HG03575 (cell line): Measurements from ENCODE around the gene UPB1.
"Not testable (repeated sequence)": the region's sequence is repeated elsewhere in the genome, so short reads cannot be mapped to it uniquely, and the experiment has no call there.

Experiments used
- ATAC-seq: cut with Tn5 transposase; IDR thresholded peaks from one replicate; pipeline ENCODE4 v1.9.1; 2021; ENCODE audit not compliant: unreplicated experiment, insufficient number of reproducible peaks, low FRiP score; ENCODE audit errors: extremely low read depth

The UPB1 gene

DNA sequence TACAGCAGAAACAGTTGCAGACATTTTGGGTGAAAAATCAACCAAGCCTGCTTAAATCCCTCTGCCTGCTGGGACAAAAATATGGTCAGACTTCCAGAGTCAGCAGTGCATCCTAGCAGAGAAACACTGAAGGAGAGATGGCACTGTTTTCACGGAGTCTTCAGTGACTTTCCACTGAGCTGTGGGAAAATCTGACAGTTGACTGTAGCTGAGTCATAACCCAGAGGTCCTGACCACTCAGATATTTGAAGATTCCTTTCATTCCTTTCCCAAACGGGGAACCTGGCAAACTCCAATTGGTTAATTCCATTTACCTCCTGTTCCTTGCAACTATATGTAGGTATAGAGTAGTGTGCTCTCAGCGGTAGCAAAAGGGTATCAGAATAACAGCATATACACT lies 20.9 kb upstream of the UPB1 start:
- ATAC-seq, result no peak

DNA sequence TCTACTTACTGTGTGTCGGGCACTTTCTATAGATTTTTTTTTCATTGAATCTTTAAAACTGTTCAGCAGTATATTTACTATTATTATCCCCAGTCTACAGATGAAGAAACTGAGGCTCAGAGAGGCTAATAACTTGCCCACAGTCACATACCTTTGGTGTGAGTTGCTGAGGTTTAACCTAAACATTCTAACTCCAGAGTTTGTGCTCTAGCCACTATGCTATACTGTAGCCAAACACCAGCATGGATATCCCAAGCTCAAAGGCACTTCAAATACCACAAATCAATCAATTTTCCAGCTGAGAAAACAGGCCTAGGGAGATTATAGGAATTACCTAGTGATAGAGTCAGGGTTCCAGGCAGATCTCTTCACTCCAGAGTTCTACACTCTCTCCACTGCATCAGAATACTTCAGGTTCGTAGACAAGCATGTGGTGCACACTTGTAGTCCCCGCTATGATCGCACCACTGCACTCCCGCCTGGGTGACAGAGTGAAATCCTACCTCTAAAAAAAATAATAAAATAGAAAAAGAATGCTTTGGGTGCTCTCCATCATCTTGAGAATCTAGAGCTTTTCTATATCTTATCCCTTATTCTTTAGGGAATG lies 20.4 kb upstream of the UPB1 start:
- no peak for ATAC-seq

DNA sequence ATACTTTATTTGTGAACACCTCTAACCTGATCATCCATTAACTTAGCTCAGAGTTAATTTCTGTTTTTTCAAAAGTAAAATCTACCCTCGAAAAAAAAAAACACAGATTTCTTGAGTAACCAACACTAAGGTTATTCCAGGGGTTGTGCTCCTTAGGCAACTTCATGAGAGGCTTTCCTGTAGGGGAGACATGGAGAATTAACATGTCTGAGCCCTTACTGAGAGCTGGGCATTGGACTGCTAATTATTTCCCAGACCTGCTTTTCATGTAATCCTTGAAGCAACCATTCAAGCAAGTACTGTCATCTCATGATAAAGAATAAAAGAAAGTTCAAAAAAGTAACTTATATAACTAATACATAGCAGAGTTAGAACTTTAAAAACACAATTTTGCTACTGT lies 13.5 kb upstream of the UPB1 start:
- ATAC-seq, result no peak

DNA sequence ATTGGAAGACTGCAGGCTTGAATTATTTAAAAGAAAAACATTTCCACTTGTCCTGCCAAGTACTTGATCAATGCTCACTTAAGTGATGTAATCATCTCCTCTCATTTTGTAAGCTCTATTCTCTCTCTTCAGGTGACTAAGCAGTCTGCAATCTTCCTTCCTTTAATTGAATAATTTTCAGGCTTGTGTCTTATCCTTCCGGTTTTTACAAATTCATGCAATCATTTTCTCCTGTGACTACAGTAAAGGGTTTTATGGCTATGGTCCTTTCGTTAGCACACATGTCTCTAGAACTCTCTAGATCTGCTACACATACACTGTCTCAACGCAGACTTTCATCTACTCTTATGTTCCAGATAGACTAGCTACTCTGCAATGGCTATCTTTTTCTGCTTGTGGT lies 12.6 kb upstream of the UPB1 start:
- ATAC-seq, result no peak

DNA sequence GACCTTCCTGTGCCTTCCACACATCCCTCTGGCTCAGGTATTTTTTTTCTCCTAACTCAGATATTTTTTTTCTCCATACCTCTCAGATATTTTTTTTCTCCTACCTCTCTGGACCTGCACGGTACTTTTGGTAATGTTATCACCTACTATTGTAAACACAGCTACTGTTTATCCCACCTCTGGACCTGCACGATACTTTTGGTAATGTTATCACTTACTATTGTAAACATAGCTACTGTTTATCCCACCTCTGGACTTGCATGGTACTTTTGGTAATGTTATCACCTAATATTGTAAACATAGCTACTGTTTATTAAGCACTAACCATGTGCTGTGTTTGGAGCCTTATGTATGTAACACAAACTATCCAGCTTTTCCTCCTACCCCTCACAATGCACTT lies 12.1 kb upstream of the UPB1 start:
- ATAC-seq, result no peak

DNA sequence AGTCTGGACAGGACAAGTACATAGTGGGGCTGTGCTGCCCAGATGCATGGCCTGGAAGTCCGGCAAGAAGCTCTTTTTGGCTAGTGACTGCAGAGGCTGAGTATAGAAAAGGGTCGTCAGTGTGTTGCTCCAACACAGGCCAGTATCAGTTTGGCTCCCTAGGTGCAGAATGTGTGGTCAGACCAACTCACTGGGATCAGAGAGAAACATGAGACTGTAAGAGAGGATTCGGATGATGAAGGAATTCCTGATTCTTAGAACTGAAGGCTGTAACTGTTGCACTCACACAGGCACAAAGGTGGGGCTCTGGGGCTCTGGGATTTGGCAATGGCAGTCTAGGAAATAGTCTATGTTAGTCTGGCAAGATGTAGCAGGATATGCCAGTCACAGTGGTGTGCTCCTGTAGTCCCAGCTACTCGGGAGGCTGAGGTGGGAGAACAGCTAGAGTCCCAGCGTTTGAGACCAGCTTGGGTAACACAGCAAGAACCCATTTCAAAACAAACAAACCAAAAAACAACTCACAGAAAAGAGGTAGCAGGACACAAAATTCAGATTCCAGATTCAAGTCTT lies 11.1 kb upstream of the UPB1 start:
- ATAC-seq, result no peak

DNA sequence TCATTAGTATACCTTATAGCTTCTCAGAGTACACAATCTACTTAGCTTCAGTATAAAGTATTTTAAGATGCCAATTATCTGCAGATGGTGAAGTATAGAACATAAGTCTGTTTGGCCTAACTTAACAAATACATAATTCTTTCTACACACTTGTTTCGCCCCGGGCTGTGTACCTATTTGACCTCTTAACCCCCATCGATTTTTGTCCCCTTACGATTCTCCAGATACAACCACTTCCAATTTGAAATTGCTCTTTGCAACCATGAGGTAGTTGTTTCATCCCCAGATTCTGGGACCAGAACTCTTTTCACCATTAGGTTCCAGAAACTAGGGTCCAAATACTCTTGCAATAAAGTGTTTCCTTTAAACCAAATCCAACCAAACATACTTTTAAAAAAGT lies 10.0 kb upstream of the UPB1 start:
- ATAC-seq, result no peak

DNA sequence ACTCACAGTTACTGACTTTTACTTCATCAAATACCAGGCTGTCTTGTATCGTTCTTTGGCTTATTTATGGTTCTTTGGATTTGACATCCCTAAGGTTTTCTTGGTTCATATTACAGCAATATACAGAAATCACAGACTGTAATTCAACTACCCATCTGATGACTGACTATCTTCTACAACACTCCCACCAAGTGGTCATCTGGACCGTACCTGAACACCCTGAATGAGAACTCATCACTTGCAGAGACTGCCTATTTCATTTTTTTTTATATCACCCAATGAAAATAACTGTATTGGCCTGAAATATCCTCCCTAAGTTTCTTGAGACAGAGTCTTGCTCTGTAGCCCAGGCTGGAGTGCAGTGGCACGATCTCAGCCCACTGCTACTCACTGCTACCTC lies 9.5 kb upstream of the UPB1 start:
- ATAC-seq, result no peak

DNA sequence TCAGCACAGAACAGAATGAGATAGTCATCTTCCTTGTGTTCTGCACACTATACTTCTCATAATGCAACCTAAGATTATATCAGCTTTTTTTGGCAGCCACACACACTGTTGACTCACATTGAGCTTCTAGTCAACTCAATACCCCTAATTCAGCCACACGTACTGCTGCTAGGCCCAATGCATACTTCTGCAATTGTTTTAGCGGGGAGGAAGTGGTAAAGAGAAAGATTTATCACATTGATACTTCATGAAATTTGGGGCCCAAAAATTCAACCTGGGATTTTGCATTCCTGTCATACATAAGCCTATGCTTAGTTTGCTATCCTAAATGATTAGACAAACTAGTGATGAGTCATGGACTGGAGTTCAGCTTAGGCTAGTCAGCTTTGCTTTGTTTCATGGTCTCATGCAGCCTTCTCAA lies 8.6 kb upstream of the UPB1 start:
- ATAC-seq, result no peak

DNA sequence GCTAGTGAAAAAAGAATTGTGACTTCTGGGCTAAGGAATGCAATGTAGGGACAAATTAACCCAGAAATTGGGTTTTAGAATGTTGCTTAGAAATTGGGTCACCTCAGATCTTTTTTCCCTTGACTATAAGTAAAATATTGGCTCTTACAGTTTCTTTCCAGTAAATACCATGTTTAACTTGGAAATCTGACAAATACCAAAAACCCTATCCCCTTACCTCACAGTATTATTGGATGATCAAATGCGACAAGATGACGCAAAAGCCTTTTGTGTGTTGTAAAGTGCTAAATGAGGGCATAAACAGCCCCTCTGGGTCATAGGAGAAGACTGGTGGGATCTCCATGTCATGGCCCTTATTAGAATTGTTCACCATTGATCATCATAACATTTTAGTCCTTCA lies 6.1 kb upstream of the UPB1 start:
- no peak for ATAC-seq

DNA sequence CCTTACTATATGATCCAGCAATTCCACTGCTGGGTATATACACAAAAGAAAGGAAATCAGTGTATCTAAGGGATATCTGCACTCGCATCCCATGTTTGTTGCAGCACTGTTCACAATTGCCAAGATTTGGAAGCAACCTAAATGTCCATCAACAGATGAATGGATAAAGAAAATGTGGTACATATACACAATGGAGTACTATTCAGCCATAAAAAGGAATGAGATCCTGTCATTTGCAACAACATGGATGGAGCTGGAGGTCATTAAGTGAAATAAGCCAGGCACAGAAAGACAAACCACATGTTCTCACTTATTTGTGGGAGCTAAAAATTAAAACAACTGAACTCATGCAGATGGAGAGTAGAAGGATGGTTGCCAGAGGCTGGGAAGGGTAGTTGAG lies 5.7 kb upstream of the UPB1 start:
- not testable (repeated sequence) for ATAC-seq

DNA sequence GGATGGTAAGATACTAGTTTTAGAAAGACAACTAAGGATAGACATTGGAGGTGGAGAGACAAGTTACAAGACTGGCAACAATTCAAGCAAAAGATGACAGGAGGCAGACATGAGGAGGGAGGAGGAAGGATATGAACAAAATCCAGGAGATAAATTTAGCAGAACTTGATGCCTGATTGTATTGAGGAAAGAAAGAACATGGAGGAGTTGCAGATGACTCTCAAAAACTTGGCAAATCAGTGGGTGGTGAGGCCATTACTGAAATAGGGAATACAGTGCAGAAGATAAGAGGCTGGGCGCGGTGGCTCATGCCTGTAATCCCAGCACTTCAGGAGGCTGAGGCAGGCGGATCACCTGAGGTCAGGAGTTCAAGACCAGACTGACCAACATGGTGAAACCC lies 2.7 kb upstream of the UPB1 start:
- ATAC-seq, result no peak

DNA sequence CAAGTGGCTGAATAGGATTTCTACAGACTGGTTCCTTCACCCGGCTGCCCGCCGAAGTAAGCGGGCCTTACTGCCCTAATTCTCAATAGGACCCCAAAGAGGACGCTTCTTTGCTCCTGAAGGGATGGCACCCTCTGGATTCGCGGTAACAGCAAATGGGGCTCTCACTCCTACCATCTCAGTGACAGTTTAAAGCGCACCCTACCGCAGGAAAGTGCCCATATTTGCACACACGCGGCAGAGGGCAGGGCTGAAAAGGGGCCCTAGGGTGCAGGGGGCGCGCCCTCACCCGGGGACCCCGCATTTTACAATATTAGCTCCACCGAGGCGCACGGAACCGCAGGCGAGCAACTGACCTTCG lies 985 bp upstream of the UPB1 start:
- ATAC-seq, result no peak

DNA sequence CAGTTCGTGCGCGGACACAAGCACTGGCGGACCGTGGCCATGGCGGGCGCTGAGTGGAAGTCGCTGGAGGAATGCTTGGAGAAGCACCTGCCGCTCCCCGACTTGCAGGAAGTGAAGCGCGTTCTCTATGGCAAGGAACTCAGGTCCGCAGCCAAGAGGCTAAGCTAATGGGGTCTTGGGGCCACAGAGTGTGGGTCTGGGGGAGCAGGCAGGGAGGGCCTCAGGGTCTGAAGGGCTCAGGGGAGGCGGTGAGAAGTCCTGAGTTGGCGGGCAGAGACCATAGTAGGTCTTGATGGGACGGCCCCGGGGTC lies 188 bp downstream of the UPB1 start:
- ATAC-seq, result no peak

DNA sequence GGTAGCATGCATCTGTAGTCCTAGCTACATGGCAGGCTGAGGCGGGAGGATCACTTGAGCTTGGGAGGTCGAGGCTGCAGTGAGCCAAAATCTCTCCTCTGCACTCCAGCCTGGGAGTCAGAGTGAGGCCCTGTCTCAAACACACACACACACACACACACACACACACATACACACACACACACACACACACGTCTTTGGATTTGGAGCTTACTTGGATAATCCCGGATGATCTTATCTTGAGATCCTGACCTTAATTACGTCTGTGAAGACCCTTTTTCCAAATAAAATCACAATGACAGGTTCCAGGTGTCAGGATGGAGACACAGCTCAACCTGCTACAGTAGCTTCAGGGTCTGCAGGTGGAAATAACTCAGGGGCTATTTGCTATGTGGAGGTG lies 1.1 kb downstream of the UPB1 start:
- no peak for ATAC-seq

DNA sequence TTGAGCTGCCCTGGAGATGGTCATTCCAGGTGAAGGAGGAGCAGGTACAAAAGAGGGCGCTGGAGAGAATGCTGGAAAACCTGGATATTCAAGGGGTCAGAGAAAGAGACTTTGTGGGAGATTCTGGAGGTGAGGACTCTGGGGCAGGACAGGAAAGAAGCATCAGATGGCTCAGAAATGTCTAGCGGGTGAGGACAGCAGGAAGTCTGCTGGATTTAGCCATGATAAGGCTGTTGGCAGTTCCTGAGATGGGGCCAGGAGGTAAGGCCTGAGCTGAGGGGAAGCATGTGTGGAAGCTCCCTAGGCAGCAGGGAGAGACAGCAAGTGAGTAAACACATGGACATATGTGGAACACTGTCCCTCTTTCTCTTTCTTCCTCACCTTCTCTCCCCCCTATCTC lies 1.5 kb downstream of the UPB1 start:
- no peak for ATAC-seq

DNA sequence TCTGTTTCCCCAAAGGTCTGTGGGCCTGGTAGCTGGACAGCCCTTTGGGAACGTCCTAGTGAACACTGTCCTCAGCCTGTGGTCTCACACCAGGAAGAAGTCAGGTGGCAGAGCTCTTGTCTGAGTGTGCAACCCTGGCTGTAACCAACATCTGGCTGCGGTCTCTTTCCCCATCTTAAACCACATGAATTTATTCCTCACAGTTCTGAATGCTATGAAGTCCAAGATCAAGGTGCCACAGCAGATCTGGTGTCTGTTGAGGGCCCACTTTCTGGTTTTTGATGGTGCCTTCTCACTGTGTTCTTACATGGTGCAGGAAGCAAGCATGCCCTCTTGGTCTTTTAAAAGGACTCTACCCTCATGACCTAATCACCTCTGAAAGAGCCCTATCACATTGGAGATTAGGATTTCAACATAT lies 2.7 kb downstream of the UPB1 start:
- ATAC-seq, result no peak

DNA sequence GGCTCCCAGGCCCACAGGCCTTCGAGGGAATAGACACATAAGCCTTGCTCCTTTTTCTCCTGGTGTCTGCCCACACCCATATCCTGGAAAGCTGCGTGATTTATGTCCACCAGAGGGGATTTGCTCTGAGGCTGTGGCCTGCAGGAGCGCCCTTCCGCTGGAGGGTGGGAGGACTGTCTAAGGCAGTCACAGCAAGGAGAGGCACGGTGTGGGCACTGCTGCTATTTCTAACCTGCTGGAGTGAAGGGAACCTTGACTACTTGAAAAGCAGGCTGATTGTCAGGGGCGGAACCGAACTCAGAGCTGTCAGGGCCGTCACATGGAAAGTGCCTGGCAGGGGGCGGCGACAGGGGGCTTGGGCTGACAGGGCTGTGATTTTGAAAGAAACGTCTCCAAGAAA lies 3.7 kb downstream of the UPB1 start:
- no peak for ATAC-seq

DNA sequence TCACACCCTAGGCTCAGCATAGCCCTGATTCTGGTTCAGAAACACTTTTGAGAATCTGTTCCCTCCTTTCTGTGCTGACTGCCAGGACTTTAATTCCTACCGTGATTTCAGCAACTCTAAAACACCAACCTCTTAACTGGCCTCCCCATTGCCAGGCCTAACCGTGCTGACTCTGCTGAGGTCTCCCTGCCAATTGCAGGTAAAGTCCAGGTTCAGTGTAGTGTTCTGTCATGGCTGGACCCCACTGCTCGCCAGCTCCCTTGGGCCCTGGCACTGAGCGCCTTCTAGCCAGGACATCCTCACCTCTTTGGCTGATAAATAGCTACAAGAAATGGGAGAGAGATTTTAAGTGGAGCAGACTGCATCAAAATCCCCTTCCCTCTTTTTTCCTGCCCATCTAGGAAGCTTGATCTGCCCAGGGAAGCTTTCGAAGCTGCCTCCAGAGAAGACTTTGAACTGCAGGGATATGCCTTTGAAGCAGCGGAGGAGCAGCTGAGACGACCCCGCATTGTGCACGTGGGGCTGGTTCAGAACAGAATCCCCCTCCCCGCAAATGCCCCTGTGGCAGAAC lies 4.7 kb downstream of the UPB1 start:
- ATAC-seq, result no peak

DNA sequence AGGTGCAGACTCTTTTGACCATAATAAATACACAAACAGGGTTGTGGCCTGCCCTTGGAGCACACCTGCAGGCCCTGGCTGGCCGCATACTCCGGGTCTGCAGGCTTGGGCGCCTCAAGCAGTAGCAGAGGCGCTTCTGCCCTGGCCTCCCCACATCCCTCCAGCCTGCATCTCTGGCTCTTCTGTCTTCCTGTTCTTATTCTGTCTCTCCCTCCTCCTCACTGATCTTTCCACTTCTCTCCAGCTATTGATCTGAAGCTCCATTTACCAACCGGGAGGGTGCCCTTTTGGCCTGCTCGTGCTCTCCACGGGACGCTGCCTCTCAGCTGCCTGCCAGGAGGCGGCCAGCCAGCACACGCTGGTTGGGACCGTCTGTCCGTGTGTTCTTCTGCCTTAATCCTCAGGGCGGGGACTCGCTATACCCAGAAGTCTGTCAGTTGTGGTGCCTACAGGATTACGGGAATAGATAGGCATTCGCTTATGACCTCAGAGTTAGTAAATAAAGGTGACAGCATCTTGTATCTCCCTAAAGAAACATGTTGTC lies 5.2 kb downstream of the UPB1 start:
- no peak for ATAC-seq
